ENCODE measurements around the gene INPP5A.

DNA sequence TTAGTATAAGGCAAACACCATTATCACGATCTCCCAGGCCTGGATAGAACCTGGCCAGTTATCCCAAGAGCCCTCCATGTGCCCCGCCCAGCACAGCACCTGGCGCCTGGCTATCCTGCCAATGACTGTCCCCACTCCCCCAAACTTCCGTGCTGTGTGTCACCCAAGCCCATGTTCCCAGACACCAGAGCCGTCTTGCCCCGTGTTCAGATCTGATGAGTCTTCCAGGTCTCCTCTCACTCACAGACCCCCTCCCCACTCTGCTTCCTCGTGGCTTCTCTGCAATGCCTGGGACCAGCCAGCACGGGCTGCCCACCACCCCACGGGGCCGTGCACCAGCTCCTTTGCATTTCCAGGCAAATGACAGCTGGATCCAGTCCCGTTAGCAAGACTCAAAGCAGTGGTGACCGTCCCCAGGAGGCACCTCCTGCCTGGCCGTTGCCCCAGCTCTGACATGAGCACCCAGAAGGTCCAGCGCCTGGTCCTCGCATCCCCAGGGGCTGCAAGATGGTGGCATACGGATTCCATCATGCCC, 43.8 kb upstream of the INPP5A start:
- TF ChIP-seq, protein P1, sequence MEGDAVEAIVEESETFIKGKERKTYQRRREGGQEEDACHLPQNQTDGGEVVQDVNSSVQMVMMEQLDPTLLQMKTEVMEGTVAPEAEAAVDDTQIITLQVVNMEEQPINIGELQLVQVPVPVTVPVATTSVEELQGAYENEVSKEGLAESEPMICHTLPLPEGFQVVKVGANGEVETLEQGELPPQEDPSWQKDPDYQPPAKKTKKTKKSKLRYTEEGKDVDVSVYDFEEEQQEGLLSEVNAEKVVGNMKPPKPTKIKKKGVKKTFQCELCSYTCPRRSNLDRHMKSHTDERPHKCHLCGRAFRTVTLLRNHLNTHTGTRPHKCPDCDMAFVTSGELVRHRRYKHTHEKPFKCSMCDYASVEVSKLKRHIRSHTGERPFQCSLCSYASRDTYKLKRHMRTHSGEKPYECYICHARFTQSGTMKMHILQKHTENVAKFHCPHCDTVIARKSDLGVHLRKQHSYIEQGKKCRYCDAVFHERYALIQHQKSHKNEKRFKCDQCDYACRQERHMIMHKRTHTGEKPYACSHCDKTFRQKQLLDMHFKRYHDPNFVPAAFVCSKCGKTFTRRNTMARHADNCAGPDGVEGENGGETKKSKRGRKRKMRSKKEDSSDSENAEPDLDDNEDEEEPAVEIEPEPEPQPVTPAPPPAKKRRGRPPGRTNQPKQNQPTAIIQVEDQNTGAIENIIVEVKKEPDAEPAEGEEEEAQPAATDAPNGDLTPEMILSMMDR (IDR thresholded peaks at IDR 0.05): no peak
- TF ChIP-seq POLR2A (IDR thresholded peaks at IDR 0.05) (no peak), POLR2AphosphoS5 (IDR thresholded peaks at IDR 0.05) (no peak), EP300 (IDR thresholded peaks at IDR 0.05; ENCODE audit: low read depth) (no peak)

All from transverse colon (tissue), 4 donors.